ENCODE measurements around the gene ADAMTSL2. TPM values are rescaled to one million over a fixed set of nuclear protein-coding genes. Genes with fewer than 3 reads are reported as not detected.

Gene ADAMTSL2
- polyA plus RNA-seq, 1 experiment, result not detected

DNA sequence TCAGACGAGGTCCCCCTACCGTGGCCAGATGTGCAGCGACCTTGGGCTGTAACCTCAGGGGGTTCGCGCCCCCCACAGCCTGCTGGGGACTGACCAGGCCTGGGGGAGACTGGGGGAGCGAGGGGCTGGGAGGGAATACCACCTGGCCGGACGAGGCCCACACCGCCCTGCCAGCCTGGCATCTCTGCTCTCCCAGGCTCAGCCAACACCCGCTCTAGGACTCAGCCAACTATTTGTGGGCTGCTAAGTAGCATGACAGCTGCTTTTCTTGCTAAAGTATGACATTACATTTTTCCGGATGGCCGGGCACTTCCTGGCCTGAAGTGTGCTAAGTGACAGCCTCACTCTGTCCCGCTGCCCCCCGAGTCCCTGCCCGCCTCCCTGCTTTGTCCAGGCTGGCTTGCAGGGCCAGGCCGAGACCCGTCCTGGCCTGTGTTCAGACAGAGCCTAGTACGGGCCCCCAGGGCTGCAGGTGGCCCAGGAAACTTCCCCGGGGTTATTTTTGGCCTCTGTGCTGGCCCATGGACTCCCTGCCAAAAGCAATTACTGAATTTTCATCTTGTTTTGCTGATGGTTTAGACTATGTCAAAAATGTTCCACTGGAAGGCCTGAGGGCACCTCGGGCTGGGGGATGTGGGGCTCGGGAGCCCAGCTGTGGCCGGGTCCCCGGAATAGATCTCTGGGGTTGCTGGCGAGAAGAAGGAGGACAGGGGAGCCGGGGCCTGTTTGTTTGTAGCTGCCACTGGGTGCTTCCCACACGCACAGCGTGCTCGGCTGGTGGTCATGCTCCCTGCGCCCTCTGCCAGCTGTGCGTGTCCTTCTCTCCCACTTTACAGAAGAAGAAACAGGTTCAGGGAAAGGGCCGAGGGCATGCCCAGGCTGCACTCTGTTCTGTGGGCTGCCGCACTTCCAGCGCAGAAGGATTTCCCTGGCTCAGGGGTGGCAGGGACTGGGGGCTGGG, 42.2 kb upstream of the ADAMTSL2 start:
- ChIA-PET POLR2A (interaction anchor here (0.6 kb wide), 1 partner anchor 26 kb away, joined by 3 read pairs; no protein-coding TSS in a partner anchor), CTCF (no interaction called here)
- DNase-seq (ENCODE audit: low read depth), result no peak
- Histone ChIP-seq H3K27me3 (ENCODE audit: control insufficient read depth, insufficient read depth, low read length) (peaks cover 8% of the 10 kb centered on the region), H3K36me3 (ENCODE audit: control insufficient read depth, insufficient read depth, low read length) (no peaks in the 10 kb centered on the region), H3K4me3 (ENCODE audit: low read depth, low read length) (no peak overlapping the region)
- TF ChIP-seq, protein P1, sequence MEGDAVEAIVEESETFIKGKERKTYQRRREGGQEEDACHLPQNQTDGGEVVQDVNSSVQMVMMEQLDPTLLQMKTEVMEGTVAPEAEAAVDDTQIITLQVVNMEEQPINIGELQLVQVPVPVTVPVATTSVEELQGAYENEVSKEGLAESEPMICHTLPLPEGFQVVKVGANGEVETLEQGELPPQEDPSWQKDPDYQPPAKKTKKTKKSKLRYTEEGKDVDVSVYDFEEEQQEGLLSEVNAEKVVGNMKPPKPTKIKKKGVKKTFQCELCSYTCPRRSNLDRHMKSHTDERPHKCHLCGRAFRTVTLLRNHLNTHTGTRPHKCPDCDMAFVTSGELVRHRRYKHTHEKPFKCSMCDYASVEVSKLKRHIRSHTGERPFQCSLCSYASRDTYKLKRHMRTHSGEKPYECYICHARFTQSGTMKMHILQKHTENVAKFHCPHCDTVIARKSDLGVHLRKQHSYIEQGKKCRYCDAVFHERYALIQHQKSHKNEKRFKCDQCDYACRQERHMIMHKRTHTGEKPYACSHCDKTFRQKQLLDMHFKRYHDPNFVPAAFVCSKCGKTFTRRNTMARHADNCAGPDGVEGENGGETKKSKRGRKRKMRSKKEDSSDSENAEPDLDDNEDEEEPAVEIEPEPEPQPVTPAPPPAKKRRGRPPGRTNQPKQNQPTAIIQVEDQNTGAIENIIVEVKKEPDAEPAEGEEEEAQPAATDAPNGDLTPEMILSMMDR (IDR thresholded peaks at IDR 0.05; ENCODE audit: insufficient read depth, low read depth, low read length), result no peak

DNA sequence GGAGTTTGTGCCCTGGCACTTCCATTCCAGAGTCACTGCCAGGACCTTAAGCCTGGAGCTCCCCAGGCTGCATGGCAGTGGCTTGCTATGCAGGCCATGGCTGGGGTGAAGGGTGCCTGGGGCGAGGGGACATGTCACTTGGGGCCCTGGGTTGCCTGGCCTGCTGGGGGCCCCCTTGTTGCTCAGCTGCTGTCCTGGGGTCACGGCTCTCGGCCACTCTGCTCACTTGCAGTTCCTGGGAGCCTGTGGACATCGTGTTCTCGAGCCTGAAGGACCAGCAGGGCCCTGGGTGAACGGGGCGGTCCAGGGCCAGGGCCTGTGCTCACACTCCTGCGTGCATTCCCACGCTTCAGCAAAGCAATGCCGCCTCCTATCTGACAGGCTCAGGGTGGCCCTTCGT, 41.1 kb upstream of the ADAMTSL2 start:
- POLR2A ChIA-PET, result no interaction called here
- CTCF ChIA-PET, result no interaction called here
- Histone ChIP-seq H3K36me3 (ENCODE audit: control insufficient read depth, insufficient read depth, low read length) (no peaks in the 10 kb centered on the region), H3K27me3 (ENCODE audit: control insufficient read depth, insufficient read depth, low read length) (peaks cover 13% of the 10 kb centered on the region), H3K4me3 (ENCODE audit: low read depth, low read length) (no peak overlapping the region)
- DNase-seq (ENCODE audit: low read depth), result no peak
- TF ChIP-seq, protein P1 (IDR thresholded peaks at IDR 0.05; ENCODE audit: insufficient read depth, low read depth, low read length), result no peak

DNA sequence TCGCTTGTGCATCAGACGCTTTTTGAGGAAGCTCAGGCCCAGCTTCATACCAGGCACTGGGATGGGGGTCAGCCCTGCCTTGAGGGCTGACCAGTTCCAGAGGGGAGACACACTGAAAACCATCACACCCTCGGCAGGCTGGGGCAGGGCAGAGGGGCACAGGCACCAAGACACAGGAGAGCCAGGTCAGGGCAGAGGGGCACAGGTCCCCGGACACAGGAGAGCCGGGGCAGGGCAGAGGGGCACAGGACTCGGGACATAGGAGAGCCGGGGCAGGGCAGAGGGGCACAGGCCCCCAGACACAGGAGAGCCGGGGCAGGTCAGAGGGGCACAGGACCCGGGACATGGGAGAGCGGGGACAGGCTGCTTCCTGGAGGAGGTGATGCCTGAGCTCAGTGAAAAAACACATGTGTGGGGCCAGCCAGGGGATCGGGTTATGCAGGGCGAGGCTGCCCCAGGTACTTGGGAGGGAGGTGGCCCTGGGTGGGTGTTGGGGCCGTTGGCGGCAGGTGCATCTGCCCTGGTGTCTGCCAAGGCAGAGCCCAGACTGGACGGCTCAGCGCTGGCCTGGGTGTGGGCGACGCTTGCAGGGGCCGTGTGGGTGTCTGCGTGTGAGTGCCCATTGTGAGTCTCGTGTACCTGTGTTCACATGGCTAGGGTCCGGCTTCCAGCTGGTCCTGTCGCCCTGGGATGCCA, 40.5 kb upstream of the ADAMTSL2 start:
- POLR2A ChIA-PET, result no interaction called here
- DNase-seq (ENCODE audit: low read depth), result no peak
- H3K27me3 ChIP-seq (ENCODE audit: control insufficient read depth, insufficient read depth, low read length), result peaks cover 18% of the 10 kb centered on the region
- H3K36me3 ChIP-seq (ENCODE audit: control insufficient read depth, insufficient read depth, low read length), result no peaks in the 10 kb centered on the region
- TF ChIP-seq, protein P1 (IDR thresholded peaks at IDR 0.05; ENCODE audit: insufficient read depth, low read depth, low read length), result no peak
- no peak overlapping the region for H3K4me3 ChIP-seq (ENCODE audit: low read depth, low read length)
- CTCF ChIA-PET, result interaction anchor here (0.6 to 2.7 kb wide), 2 partner anchors 7 to 11 kb away, joined by 3 to 21 read pairs; no protein-coding TSS in a partner anchor

DNA sequence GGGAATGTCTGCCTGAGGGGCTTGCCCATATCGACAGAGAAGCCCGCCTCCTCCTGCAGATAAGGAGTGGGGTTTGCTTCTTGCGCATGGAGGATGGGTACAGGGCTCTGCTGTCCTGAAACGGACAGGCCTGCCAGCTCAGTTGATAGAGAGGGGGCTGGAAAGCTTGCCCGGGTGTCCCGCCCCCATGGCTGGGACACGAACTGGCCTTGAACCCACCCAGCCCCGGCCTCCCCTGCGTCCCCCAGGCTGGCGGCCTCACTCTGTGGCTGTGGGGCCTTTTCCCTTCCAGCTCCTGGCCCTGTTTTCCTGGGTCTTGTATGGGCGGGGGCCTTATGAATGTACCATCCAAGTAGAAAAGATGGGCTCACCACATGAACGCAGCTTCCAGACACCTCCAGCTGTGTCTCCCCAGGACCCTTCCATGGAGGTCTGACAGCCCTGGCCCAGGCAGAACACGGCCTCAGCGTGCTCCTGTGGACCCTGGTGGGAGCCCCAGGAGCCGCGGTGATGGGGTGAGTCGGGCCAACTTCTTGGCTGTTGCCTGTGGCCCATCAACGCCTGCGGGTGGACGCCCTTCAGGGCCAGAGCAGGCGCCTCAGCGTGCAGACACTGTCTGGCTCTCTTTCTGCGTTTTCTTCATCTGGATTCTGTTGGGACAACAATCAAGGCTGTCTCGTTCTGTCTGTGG, 39.7 kb upstream of the ADAMTSL2 start:
- Histone ChIP-seq H3K36me3 (ENCODE audit: control insufficient read depth, insufficient read depth, low read length) (no peaks in the 10 kb centered on the region), H3K4me3 (ENCODE audit: low read depth, low read length) (no peak overlapping the region), H3K27me3 (ENCODE audit: control insufficient read depth, insufficient read depth, low read length) (peaks cover 20% of the 10 kb centered on the region)
- CTCF ChIA-PET, result interaction anchor here (0.5 to 2.7 kb wide), 3 partner anchors 8 to 308 kb away, joined by 3 to 21 read pairs (median 7); no protein-coding TSS in a partner anchor
- TF ChIP-seq, protein P1 (IDR thresholded peaks at IDR 0.05; ENCODE audit: insufficient read depth, low read depth, low read length), result no peak
- DNase-seq (ENCODE audit: low read depth), result no peak
- POLR2A ChIA-PET, result interaction anchor here (0.6 kb wide), 1 partner anchor 263 kb away, joined by 3 read pairs; no protein-coding TSS in a partner anchor

All from BJ (cell line).